ENCODE results near the gene MXI1.
A peak's percentile ranks its signal among the peaks of the same experiment; 100 is the strongest.

Gene MXI1

DNA sequence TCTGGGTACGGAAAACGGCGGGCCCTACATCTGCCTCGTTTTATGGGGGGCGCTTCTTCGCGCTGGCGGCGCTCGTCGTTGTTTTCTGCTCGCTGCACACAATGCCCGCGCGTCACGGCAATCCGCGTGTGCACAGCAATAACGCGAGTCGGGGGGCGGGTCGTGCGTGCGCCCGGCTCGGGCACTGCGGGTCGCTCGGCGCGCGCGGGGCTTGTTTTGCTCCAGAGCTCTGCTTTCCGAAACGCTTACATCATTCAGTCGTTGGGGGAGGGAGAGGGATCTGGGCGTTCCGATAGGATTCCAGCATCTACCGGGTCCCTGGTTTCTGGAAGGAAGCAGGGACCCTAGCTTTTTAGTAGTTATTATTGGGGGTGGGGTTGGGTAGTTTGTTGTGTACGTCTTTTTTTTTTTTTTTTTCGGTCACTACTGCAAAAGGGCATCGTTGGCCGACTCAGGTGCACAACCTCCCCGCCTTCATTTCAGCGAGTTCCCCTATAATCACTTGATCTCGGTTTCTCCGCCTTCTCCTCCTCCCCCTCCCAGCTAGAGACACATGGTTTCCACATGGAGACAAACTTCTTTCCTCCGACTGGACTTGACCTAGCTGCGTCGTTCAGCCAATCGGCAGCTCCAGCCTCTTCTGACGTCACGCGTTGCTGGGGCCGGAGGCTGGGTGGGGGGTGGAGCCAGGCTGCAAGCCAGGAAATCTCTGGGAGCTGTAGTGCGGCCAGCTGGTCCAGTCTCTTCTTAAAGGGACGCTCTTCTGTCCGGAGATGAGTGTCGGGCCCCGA, 3.5 kb downstream of the MXI1 start:
- Mint-ChIP-seq H3K36me3 (ENCODE audit: insufficient read depth) (peaks cover 15% of the 10 kb centered on the region), H3K4me1 (peaks cover 67% of the 10 kb centered on the region), H3K9me3 (no peaks in the 10 kb centered on the region), H3K4me3 (peak overlapping the region; percentile 79), H3K27me3 (peaks cover 25% of the 10 kb centered on the region), H3K27ac (ENCODE audit: low read depth) (peak overlapping the region; percentile 67)
- peak; percentile 50 for ATAC-seq (replicated peaks; ENCODE audit: extremely low read depth, poor library complexity, severe bottlenecking)
- peak; percentile 82 to 87 for DNase-seq (ENCODE audit: low spot score in 2 of 2)

- no peak for ATAC-seq (replicated peaks; ENCODE audit: extremely low read depth, poor library complexity, severe bottlenecking)
- H3K27ac Mint-ChIP-seq (ENCODE audit: low read depth), result peak overlapping the region; percentile 67
- peaks cover 64% of the 10 kb centered on the region for H3K4me1 Mint-ChIP-seq
- H3K27me3 Mint-ChIP-seq, result peaks cover 20% of the 10 kb centered on the region
- peak overlapping the region; percentile 79 for H3K4me3 Mint-ChIP-seq
- H3K9me3 Mint-ChIP-seq, result no peaks in the 10 kb centered on the region
- H3K36me3 Mint-ChIP-seq (ENCODE audit: insufficient read depth), result peaks cover 15% of the 10 kb centered on the region
- no peak for DNase-seq (ENCODE audit: low spot score in 2 of 2)
Observed at GRCh38 chr10:110211465-110211843, 4.0 kb downstream of the MXI1 start.

GRCh38 chr10:110212119-110213006, 5.0 kb downstream of the MXI1 start:
- no peak for DNase-seq (ENCODE audit: low spot score in 2 of 2)
- peaks cover 55% of the 10 kb centered on the region for H3K4me1 Mint-ChIP-seq
- peaks cover 10% of the 10 kb centered on the region for H3K27me3 Mint-ChIP-seq

GRCh38 chr10:110214371-110214826, 7.0 kb downstream of the MXI1 start:
- Mint-ChIP-seq H3K9me3 (no peaks in the 10 kb centered on the region), H3K4me1 (peaks cover 38% of the 10 kb centered on the region), H3K27me3 (peaks cover 10% of the 10 kb centered on the region), H3K36me3 (ENCODE audit: insufficient read depth) (peaks cover 7% of the 10 kb centered on the region), H3K4me3 (no peak overlapping the region), H3K27ac (ENCODE audit: low read depth) (no peak overlapping the region)
- ATAC-seq (replicated peaks; ENCODE audit: extremely low read depth, poor library complexity, severe bottlenecking) (no peak), DNase-seq (ENCODE audit: low spot score in 2 of 2) (no peak)

More at GRCh38 chr10:110212119-110213006, 5.0 kb downstream of the MXI1 start:
- Mint-ChIP-seq H3K27ac (ENCODE audit: low read depth) (peak overlapping the region; percentile 67), H3K9me3 (no peaks in the 10 kb centered on the region), H3K36me3 (ENCODE audit: insufficient read depth) (peaks cover 13% of the 10 kb centered on the region), H3K4me3 (peak overlapping the region; percentile 79)
- no peak for ATAC-seq (replicated peaks; ENCODE audit: extremely low read depth, poor library complexity, severe bottlenecking)

DNA sequence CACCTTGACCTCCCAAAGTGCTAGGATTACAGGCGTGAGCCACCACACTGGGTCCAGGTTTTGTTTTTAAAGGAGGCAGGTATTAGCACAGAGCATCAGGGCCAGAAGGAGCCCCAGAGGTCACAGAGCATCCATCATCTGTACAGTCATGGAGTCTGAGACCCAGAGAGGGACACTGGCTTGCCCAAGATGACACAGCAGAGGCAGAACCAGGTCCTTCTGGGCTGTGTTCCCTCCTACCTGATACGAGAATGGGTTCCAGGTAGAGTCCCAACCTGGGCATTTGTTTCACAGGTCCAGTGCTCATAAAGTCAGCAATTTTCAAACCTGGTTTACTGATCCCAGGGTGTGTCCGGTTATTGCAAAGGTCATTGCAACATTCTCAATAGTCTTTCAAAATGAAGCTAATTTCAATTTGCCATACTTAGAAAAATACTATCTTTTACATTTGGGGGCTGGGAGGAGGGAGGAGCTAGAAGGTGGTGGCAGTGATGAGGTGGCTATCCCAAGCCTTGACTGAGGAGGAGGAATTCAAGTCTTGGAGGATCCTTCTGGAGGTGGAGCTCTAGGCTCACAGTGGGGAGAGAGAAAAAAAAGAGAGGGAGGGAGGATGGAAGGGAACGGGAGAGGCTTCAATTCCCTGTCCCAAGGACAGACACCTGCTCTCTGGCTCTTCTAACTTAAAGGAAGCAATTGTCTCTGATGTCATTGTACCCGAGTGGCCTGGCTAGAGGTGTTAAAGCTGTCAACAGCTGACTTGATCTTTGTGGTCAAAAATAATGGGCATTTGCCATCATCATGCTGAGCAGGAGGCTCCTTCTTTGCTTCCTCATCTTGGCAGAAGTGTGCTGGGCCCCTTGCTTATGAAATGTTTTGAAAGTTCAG, 8.1 kb downstream of the MXI1 start:
- Mint-ChIP-seq H3K4me3 (no peak overlapping the region), H3K27me3 (peaks cover 10% of the 10 kb centered on the region), H3K4me1 (peaks cover 31% of the 10 kb centered on the region), H3K36me3 (ENCODE audit: insufficient read depth) (peaks cover 3% of the 10 kb centered on the region), H3K9me3 (no peaks in the 10 kb centered on the region), H3K27ac (ENCODE audit: low read depth) (no peak overlapping the region)
- DNase-seq (ENCODE audit: low spot score in 2 of 2) (no peak), ATAC-seq (replicated peaks; ENCODE audit: extremely low read depth, poor library complexity, severe bottlenecking) (no peak)

DNA sequence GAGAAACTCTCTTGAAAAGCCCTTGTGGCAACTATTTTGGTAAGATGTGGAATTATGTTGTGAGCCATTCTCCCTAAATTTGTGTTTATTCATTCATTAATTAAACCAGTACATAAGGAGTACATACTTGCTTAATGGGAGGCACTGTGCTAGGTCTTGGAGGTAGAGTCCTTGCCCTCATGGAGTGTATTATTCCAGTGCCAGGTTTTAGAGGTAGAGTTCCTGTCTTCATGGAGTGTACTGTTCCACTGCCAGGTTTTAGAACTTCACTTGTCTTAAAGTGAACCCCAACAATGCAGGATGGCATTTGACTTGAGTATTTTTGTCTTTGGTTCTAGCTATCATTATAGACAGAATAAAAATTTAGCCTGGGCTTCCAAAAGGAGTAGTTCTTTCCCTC, 8.8 kb downstream of the MXI1 start:
- ATAC-seq (replicated peaks; ENCODE audit: extremely low read depth, poor library complexity, severe bottlenecking) (no peak), DNase-seq (ENCODE audit: low spot score in 2 of 2) (no peak)
- H3K27ac Mint-ChIP-seq (ENCODE audit: low read depth), result no peak overlapping the region
- peaks cover 10% of the 10 kb centered on the region for H3K27me3 Mint-ChIP-seq
- H3K4me1 Mint-ChIP-seq, result peaks cover 24% of the 10 kb centered on the region
- no peak overlapping the region for H3K4me3 Mint-ChIP-seq
- no peaks in the 10 kb centered on the region for H3K36me3 Mint-ChIP-seq (ENCODE audit: insufficient read depth)
- no peaks in the 10 kb centered on the region for H3K9me3 Mint-ChIP-seq

DNA sequence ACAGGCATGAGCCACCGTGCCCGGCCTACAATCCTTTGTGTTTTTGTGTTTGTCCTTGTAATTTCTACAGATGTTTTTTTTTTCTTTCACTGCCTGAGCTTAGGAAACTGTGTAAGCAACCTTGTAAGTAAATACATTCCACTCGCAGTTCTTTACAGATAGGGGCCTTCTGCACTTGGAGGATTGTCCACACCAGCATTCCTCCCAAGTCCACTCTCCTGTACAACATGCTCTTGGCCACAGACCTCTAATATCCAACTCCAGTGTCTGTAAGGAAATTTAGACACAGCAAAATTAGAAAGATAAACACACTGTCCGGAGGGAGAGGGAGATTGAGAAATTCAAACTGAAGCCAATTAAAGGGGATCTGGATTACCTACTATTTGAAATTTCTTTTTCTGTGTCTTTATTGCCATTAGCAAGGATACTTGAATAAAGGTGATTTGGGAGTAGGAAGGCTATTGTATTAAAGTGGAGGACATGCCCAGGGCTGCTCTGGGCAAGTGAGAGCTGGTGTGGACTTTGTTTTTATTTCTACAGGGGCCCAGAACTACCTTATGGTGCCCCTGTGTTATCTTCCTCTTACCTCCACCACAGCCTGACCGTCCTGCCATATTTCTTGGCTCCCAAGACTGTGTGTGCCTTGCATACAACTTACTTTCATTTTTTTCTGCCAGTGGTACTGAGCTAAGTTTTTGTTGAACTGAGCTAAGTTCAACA, 9.7 kb downstream of the MXI1 start:
- Mint-ChIP-seq H3K4me1 (peaks cover 22% of the 10 kb centered on the region), H3K36me3 (ENCODE audit: insufficient read depth) (peaks cover 4% of the 10 kb centered on the region)
- DNase-seq (ENCODE audit: low spot score in 2 of 2), result no peak

DNA sequence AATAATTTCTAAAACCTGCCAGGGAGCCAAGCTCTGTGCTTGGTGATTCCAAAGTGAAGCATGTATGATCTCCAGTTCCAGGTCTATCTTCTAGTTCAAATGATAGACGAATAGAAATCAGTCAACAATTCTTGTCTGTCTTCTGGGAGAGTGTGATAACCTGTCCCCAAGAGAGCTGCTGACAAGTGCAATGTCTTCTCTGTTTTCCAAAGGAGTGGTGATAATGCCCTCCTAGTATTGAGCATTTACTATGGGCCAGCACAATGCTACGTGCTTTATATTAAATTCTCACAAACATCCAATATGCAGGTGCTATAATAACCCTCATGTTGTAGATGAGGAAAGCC, 10.2 kb downstream of the MXI1 start:
- no peak overlapping the region for H3K4me3 Mint-ChIP-seq
- peaks cover 22% of the 10 kb centered on the region for H3K27me3 Mint-ChIP-seq
- ATAC-seq (replicated peaks; ENCODE audit: extremely low read depth, poor library complexity, severe bottlenecking), result no peak
- H3K36me3 Mint-ChIP-seq (ENCODE audit: insufficient read depth), result peaks cover 4% of the 10 kb centered on the region
- no peak for DNase-seq (ENCODE audit: low spot score in 2 of 2)
- H3K9me3 Mint-ChIP-seq, result no peaks in the 10 kb centered on the region
- peaks cover 21% of the 10 kb centered on the region for H3K4me1 Mint-ChIP-seq
- H3K27ac Mint-ChIP-seq (ENCODE audit: low read depth), result no peak overlapping the region

More for the DNA sequence above, 9.7 kb downstream of the MXI1 start:
- Mint-ChIP-seq H3K4me3 (no peak overlapping the region), H3K9me3 (no peaks in the 10 kb centered on the region), H3K27me3 (peaks cover 17% of the 10 kb centered on the region), H3K27ac (ENCODE audit: low read depth) (no peak overlapping the region)
- no peak for ATAC-seq (replicated peaks; ENCODE audit: extremely low read depth, poor library complexity, severe bottlenecking)

DNA sequence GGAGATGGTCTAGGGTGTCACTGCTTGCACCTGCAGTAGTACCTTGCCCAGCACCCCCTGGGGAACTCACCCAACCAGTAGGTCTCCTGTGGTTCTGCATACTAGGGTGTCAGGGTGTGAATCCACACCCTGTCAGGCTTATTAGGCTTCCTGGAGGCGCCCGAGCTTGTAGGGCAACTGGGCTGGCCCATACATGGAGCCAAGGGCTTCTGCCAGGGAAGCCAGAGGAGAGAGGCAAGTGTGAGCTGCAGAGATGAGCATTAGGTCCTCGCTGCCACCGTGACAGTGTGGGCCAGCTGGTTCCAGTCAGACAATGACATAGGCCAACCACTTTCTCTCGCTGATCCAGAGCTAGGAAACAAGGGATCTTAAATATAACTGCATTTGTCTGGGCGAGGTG, 11.2 kb downstream of the MXI1 start:
- peaks cover 4% of the 10 kb centered on the region for H3K36me3 Mint-ChIP-seq (ENCODE audit: insufficient read depth)
- H3K27ac Mint-ChIP-seq (ENCODE audit: low read depth), result no peak overlapping the region
- H3K4me1 Mint-ChIP-seq, result peaks cover 12% of the 10 kb centered on the region
- ATAC-seq (replicated peaks; ENCODE audit: extremely low read depth, poor library complexity, severe bottlenecking) (no peak), DNase-seq (ENCODE audit: low spot score in 2 of 2) (no peak)
- H3K27me3 Mint-ChIP-seq, result peaks cover 20% of the 10 kb centered on the region
- no peak overlapping the region for H3K4me3 Mint-ChIP-seq
- H3K9me3 Mint-ChIP-seq, result no peaks in the 10 kb centered on the region

GRCh38 chr10:110219884-110220283, 12.5 kb downstream of the MXI1 start:
- H3K27ac Mint-ChIP-seq (ENCODE audit: low read depth), result no peak overlapping the region

DNA sequence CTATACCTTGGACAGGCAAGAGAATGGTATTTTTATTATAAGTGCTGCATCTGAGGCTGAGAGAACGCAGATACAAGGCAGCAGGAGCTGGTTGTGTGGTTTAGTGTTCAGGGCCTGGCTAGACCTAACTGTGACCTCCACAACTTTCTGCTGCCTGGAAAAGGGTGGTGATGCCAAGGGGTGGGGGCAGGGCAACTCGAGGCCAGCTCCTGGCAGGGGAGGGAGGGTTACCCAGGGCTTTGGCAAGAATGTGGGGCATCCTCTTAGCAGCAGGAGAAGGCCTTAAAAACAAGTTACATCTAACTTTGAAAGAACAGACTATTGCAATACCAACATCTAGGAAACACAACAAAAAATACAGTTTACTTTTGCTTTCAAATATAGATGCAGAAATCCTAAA, 13.0 kb downstream of the MXI1 start:
- H3K4me3 Mint-ChIP-seq, result no peak overlapping the region
- no peak overlapping the region for H3K27ac Mint-ChIP-seq (ENCODE audit: low read depth)
- peaks cover 20% of the 10 kb centered on the region for H3K27me3 Mint-ChIP-seq
- DNase-seq (ENCODE audit: low spot score in 2 of 2) (no peak), ATAC-seq (replicated peaks; ENCODE audit: extremely low read depth, poor library complexity, severe bottlenecking) (no peak)
- H3K36me3 Mint-ChIP-seq (ENCODE audit: insufficient read depth), result peaks cover 4% of the 10 kb centered on the region
- H3K9me3 Mint-ChIP-seq, result no peaks in the 10 kb centered on the region
- H3K4me1 Mint-ChIP-seq, result peaks cover 17% of the 10 kb centered on the region

More at GRCh38 chr10:110219884-110220283, 12.5 kb downstream of the MXI1 start:
- Mint-ChIP-seq H3K4me3 (no peak overlapping the region), H3K36me3 (ENCODE audit: insufficient read depth) (peaks cover 4% of the 10 kb centered on the region), H3K4me1 (peaks cover 12% of the 10 kb centered on the region), H3K9me3 (no peaks in the 10 kb centered on the region), H3K27me3 (peaks cover 20% of the 10 kb centered on the region)
- DNase-seq (ENCODE audit: low spot score in 2 of 2) (no peak), ATAC-seq (replicated peaks; ENCODE audit: extremely low read depth, poor library complexity, severe bottlenecking) (no peak)
